ENCODE results near the gene TAS2R30. TPM values are rescaled to one million over a fixed set of nuclear protein-coding genes. Genes with fewer than 3 reads are reported as not detected.

TAS2R30 gene
- total and polyA plus RNA-seq, 8 donors, result 2.9 to 26.3 (median 22.8) TPM; not detected in 4

DNA sequence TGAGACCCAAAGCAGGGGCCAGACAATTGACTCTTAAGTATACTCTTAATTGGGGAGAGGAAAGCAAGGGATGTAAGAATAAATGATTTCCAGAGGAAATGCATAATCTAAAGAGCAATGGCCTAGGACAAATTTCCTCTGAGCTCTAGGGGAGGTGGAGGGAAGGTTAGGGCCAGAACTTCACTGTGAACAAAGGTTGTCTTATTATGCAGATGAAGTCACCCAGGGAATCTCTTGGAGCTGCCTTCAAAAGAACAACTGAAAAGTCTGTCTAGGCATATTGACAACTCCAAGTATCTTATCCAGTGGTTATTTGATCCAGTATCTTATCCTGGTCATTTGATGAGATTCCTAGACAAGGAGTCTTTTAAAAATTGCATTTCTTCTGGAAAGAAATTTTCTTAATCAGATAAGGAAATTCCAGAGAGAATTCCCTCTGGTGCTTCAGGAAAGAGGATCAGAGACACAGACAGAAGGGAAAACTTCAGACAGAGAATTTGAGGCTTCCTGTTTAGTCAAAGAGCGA is 20.0 kb upstream of the TAS2R30 start:
- TF ChIP-seq POLR2AphosphoS5 (IDR thresholded peaks at IDR 0.05) (no peak), POLR2A (IDR thresholded peaks at IDR 0.05) (no peak), EP300 (IDR thresholded peaks at IDR 0.05) (no peak)
- TF ChIP-seq, protein P1, sequence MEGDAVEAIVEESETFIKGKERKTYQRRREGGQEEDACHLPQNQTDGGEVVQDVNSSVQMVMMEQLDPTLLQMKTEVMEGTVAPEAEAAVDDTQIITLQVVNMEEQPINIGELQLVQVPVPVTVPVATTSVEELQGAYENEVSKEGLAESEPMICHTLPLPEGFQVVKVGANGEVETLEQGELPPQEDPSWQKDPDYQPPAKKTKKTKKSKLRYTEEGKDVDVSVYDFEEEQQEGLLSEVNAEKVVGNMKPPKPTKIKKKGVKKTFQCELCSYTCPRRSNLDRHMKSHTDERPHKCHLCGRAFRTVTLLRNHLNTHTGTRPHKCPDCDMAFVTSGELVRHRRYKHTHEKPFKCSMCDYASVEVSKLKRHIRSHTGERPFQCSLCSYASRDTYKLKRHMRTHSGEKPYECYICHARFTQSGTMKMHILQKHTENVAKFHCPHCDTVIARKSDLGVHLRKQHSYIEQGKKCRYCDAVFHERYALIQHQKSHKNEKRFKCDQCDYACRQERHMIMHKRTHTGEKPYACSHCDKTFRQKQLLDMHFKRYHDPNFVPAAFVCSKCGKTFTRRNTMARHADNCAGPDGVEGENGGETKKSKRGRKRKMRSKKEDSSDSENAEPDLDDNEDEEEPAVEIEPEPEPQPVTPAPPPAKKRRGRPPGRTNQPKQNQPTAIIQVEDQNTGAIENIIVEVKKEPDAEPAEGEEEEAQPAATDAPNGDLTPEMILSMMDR (IDR thresholded peaks at IDR 0.05), result no peak
- intact Hi-C loops (cut with DNase I; ENCODE audit: low total_unique reads), result no loop called here
- H3K27me3 ChIP-seq, result no peaks in the 10 kb centered on the region
- DNase-seq, result no peak
- no peak overlapping the region for H3K4me3 ChIP-seq
- H3K4me1 ChIP-seq, result peaks cover 0 to 7% (median 2%) of the 10 kb centered on the region in 4 donors
- H3K27ac ChIP-seq, result no peak overlapping the region
- H3K9me3 ChIP-seq, result no peaks in the 10 kb centered on the region
- WGBS, 5 donors, result 95 to 98% (median 97%) methylated on average over 1 of the region's 1 CpG
- H3K36me3 ChIP-seq, result no peaks in the 10 kb centered on the region

DNA sequence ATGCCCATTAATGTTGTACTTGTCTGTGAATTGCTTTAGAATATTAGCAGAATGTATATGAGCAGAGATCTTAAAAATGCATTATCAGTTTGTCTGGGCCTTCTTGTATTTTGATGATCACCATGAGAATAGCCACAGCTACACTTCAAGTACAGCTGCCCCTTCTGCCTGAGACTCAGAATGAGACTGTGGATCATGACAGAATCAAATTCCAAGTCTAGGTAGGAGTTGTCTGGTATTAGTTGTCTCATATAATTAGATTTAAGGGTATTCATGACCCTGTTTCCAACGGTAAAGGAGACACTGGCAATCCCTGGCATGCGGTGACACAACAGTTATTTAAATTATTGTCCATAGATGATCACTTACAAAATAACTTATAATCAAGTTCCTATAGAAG is 18.3 kb upstream of the TAS2R30 start:
- Histone ChIP-seq H3K9me3 (no peaks in the 10 kb centered on the region), H3K27ac (no peak overlapping the region), H3K27me3 (no peaks in the 10 kb centered on the region), H3K4me1 (no peaks in the 10 kb centered on the region), H3K36me3 (no peaks in the 10 kb centered on the region), H3K4me3 (no peak overlapping the region)
- 95 to 98% (median 97%) methylated on average over 2 of the region's 2 CpGs for WGBS, 5 donors
- no peak for DNase-seq
- intact Hi-C loops (cut with DNase I; ENCODE audit: low total_unique reads), result no loop called here
- TF ChIP-seq, protein P1 (IDR thresholded peaks at IDR 0.05), result no peak
- TF ChIP-seq POLR2AphosphoS5 (IDR thresholded peaks at IDR 0.05) (no peak), POLR2A (IDR thresholded peaks at IDR 0.05) (no peak), EP300 (IDR thresholded peaks at IDR 0.05) (no peak)

DNA sequence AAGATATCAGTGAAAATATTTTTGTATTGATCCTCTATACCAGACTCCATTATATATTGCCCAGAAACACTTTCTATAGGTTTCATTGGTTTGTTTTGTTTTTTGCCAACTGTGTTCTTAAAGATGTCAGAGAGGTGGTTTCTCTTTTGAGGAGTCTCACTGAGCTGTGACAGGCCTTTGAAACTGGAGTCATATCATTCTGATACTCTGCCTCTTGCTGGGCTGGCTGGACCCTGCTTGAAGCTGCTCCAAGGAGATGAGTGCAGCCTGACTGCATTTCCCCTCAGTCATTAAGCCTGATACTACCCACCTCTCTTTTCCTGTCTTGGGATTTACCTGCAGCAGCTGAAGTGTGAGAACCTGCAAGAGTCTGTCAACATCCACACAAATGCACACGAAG is 16.4 kb upstream of the TAS2R30 start:
- no peaks in the 10 kb centered on the region for H3K4me1 ChIP-seq
- H3K27me3 ChIP-seq, result no peaks in the 10 kb centered on the region
- intact Hi-C loops (cut with DNase I; ENCODE audit: low total_unique reads), result no loop called here
- no peaks in the 10 kb centered on the region for H3K36me3 ChIP-seq
- TF ChIP-seq POLR2A (IDR thresholded peaks at IDR 0.05) (no peak), EP300 (IDR thresholded peaks at IDR 0.05) (no peak), POLR2AphosphoS5 (IDR thresholded peaks at IDR 0.05) (no peak)
- TF ChIP-seq, protein P1 (IDR thresholded peaks at IDR 0.05), result no peak
- no peak overlapping the region for H3K27ac ChIP-seq
- H3K4me3 ChIP-seq, result no peak overlapping the region
- DNase-seq, result no peak
- 18 to 53% (median 30%) methylated on average over 1 of the region's 1 CpG for WGBS, 5 donors
- no peaks in the 10 kb centered on the region for H3K9me3 ChIP-seq

DNA sequence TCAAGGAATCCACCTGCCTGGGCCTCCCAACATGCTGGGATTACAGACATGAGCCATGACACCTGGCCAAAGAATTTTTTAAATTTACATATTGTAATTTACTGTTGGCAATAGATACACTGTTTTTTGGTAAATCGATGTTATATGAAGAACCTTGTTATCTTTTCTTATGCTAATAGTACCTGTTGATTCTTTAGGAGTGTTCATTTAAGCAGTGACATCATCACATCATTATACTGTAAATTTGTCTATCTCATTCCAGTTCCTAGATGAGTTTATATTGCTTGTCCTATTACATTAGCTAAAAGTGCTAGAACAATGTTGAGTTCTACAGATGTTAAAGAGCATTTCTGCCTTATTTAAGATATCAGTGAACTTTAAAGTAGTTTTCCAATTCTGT is 13.0 kb upstream of the TAS2R30 start:
- no peak for DNase-seq
- no peak for TF ChIP-seq EP300 (IDR thresholded peaks at IDR 0.05)
- no peak for TF ChIP-seq POLR2A (IDR thresholded peaks at IDR 0.05)
- no peak for TF ChIP-seq POLR2AphosphoS5 (IDR thresholded peaks at IDR 0.05)
- TF ChIP-seq, protein P1 (IDR thresholded peaks at IDR 0.05), result no peak

More for the DNA sequence above, 13.0 kb upstream of the TAS2R30 start:
- H3K9me3 ChIP-seq, result peaks cover 7 to 17% (median 14%) of the 10 kb centered on the region in 4 donors
- WGBS, 5 donors, result 91 to 100% (median 97%) methylated on average over 1 of the region's 1 CpG
- H3K4me1 ChIP-seq, result no peaks in the 10 kb centered on the region
- intact Hi-C loops (cut with DNase I; ENCODE audit: low total_unique reads), result no loop called here
- H3K4me3 ChIP-seq, result no peak overlapping the region
- no peak overlapping the region for H3K27ac ChIP-seq
- peaks cover 0 to 11% (median 0%) of the 10 kb centered on the region in 4 donors for H3K36me3 ChIP-seq
- H3K27me3 ChIP-seq, result no peaks in the 10 kb centered on the region

Data from stomach (tissue), 9 donors.